HepG2 (cell line): ENCODE data around the gene RAP1A. TPM values are rescaled to one million over a fixed set of nuclear protein-coding genes. Genes with fewer than 3 reads are reported as not detected.

Experiments
- ATAC-seq: fragments of 200-7000 bp; cut with Tn5 transposase; 3 replicates; pipeline ENCODE4 v1.9.1; 2020; ENCODE audit warnings: mild to moderate bottlenecking, moderate library complexity
- BruUV-seq: library from RNA; stranded (reverse); fragments of 400-500 nt; replicated peaks from 2 replicates; lab custom pipeline; 2021; lab: Mats Ljungman, UMichigan
- CTCF ChIA-PET: fragments of 300-600 bp; formaldehyde crosslinking; extraction: SDS; loops from one replicate; lab custom pipeline; 2021; ENCODE audit warnings: low total read pairs, inconsistent platforms, low intra/inter-chr PET ratio; lab: Yijun Ruan, JAX
- POLR2A ChIA-PET: fragments of 350-600 bp; sonication (Branson Sonifier 250); formaldehyde crosslinking; loops from one replicate; lab custom pipeline; 2020; ENCODE audit warnings: antibody characterized with exemption, inconsistent platforms; lab: Yijun Ruan, JAX
- DNase-seq: peaks from one replicate; pipeline ENCODE4 v3.0.0-alpha.2; 2015; ENCODE audit warnings: low spot score
- FAIRE-seq: peaks from 3 replicates; lab custom pipeline; 2011; peaks lifted over from hg19 to GRCh38; lab: Jason Lieb, UNC
- H2AFZ ChIP-seq: one replicate; pipeline ENCODE4 v1.6.1; 2011; ENCODE audit warnings: low read length, inconsistent platforms
- H3K27ac ChIP-seq: fragments of 300-600 bp; 3 replicates; pipeline ENCODE4 v1.8.0; 2011; ENCODE audit warnings: mixed run types, mild to moderate bottlenecking, mixed read lengths, low read length, inconsistent platforms; ENCODE audit not compliant: insufficient read depth; ENCODE audit errors: extremely low read length
- H3K27me3 ChIP-seq, 2 experiments: fragments of 200-600 bp in 1 of 2; 2 replicates in 1 of 2; 3 replicates in 1 of 2; pipeline versions ENCODE4 v1.6.0 to v1.8.0; 2011; ENCODE audit warnings: low read length in 2 of 2, mild to moderate bottlenecking in 2 of 2, moderate library complexity in 2 of 2, inconsistent platforms in 1 of 2; ENCODE audit not compliant: insufficient read depth in 2 of 2, control insufficient read depth in 1 of 2
- H3K36me3 ChIP-seq, 2 experiments: fragments of 200-600 bp in 1 of 2; replicated peaks in 1 of 2; 2 replicates in 1 of 2; 3 replicates in 1 of 2; pipeline versions ENCODE4 v1.5.1 to v1.8.0; 2011; ENCODE audit warnings: low read length in 2 of 2, inconsistent platforms in 1 of 2; ENCODE audit not compliant: insufficient read depth in 2 of 2, control insufficient read depth in 1 of 2
- H3K4me1 ChIP-seq: 2 replicates; pipeline ENCODE4 v1.5.1; 2012; ENCODE audit warnings: low read length, inconsistent platforms; ENCODE audit not compliant: insufficient read depth
- H3K4me2 ChIP-seq: 2 replicates; pipeline ENCODE4 v1.6.0; 2011; ENCODE audit warnings: low read depth, low read length, inconsistent platforms
- H3K4me3 ChIP-seq, 3 experiments: fragments of 200-600 bp in 1 of 3; sonication (generic), shearing (Covaris generic) in 1 of 3; replicated peaks in 1 of 3; 2 replicates each; pipeline ENCODE4 v1.5.1; 2011 to 2016; ENCODE audit warnings: low read length in 3 of 3, inconsistent platforms in 2 of 3, low read depth in 2 of 3, mild to moderate bottlenecking in 2 of 3, control low read depth in 1 of 3, mixed read lengths in 1 of 3; ENCODE audit not compliant: insufficient read depth in 1 of 3
- H3K79me2 ChIP-seq: one replicate; pipeline ENCODE4 v1.6.1; 2011; ENCODE audit warnings: low read length, inconsistent platforms; ENCODE audit not compliant: insufficient read depth
- H3K9ac ChIP-seq: 2 replicates; pipeline ENCODE4 v1.6.0; 2011; ENCODE audit warnings: mild to moderate bottlenecking, low read depth, low read length, inconsistent platforms; ENCODE audit not compliant: insufficient read depth
- H3K9me3 ChIP-seq: 2 replicates; pipeline ENCODE4 v1.5.1; 2012; ENCODE audit warnings: mild to moderate bottlenecking, low read length
- H4K20me1 ChIP-seq: 2 replicates; pipeline ENCODE4 v1.6.0; 2011; ENCODE audit warnings: inconsistent platforms, mild to moderate bottlenecking, low read length, moderate library complexity; ENCODE audit not compliant: insufficient read depth
- ASH2L ChIP-seq: fragments of 300-600, 200-600 bp; sonication (generic); IDR thresholded peaks from 2 replicates; pipeline ENCODE4 v1.7.0; 2017; ENCODE audit warnings: low read depth, mild to moderate bottlenecking, moderate library complexity, mixed read lengths, low read length; ENCODE audit not compliant: insufficient read length
- ATF7 ChIP-seq, 2 experiments: fragments of 450-650 bp in 1 of 2; sonication (generic) in 1 of 2; formaldehyde crosslinking in 1 of 2; IDR thresholded peaks; 2 replicates each; pipeline versions ENCODE4 v1.4.0 to v1.6.1; 2016 to 2020; ENCODE audit warnings: antibody characterized with exemption in 1 of 2, mild to moderate bottlenecking in 1 of 2, missing genetic modification reagents in 1 of 2
- CHD4 ChIP-seq: fragments of 200-600 bp; sonication (generic); IDR thresholded peaks from 2 replicates; pipeline ENCODE4 v1.7.0; 2017; ENCODE audit warnings: mild to moderate bottlenecking, low read length, borderline replicate concordance
- EEA1 ChIP-seq: sonication (generic); formaldehyde crosslinking; IDR thresholded peaks from 2 replicates; pipeline ENCODE4 v1.5.1; 2020; ENCODE audit warnings: mild to moderate bottlenecking, missing genetic modification reagents, borderline replicate concordance
- KLF13 ChIP-seq: sonication (generic); formaldehyde crosslinking; IDR thresholded peaks from 2 replicates; pipeline ENCODE4 v1.4.0; 2020; ENCODE audit warnings: mild to moderate bottlenecking, missing genetic modification reagents
- MLLT10 ChIP-seq: sonication (generic); formaldehyde crosslinking; IDR thresholded peaks from 2 replicates; pipeline ENCODE4 v1.4.0; 2020; ENCODE audit warnings: missing genetic modification reagents
- ZFYVE20 ChIP-seq: sonication (generic); formaldehyde crosslinking; IDR thresholded peaks from 2 replicates; pipeline ENCODE4 v1.8.0; 2023; ENCODE audit warnings: low read depth, mild to moderate bottlenecking, moderate library complexity, missing genetic modification reagents, borderline replicate concordance
- ZNF30 ChIP-seq: sonication (generic); formaldehyde crosslinking; IDR thresholded peaks from 2 replicates; pipeline ENCODE4 v1.5.0; 2020; ENCODE audit warnings: mild to moderate bottlenecking, missing genetic modification reagents
- ZNF598 ChIP-seq: sonication (generic); formaldehyde crosslinking; IDR thresholded peaks from 2 replicates; pipeline ENCODE4 v1.5.1; 2020; ENCODE audit warnings: mild to moderate bottlenecking, missing genetic modification reagents, borderline replicate concordance
- ZNF629 ChIP-seq: sonication (generic); formaldehyde crosslinking; conservative IDR thresholded peaks from 2 replicates; pipeline ENCODE4 v1.5.0; 2020; ENCODE audit warnings: missing genetic modification reagents
- WGBS: methylation state at CpG from one replicate; pipeline ENCODE4 v1.1.6; 2017; ENCODE audit warnings: low lambda C conversion rate; 5-methylcytosine and 5-hydroxymethylcytosine counted together
- in situ Hi-C: cut with HindIII; loops from 2 replicates; pipeline ENCODE4 v1.10.0; 2017; ENCODE audit warnings: low pct_unique_long_range_greater_than_20kb; ENCODE audit not compliant: extremely low pct_ligation_motif_present
- intact Hi-C: fragments of 100-400 bp; cut with micrococcal nuclease; formaldehyde crosslinking; loops from one replicate; pipeline ENCODE4 v1.10.0; 2022; ENCODE audit not compliant: unreplicated experiment
- polyA plus RNA-seq, 8 experiments: library from polyadenylated mRNA; depleted of rRNA in 3 of 8; stranded (reverse) in 7 of 8; unstranded in 1 of 8; fragments of >200 nt; fragmentation: Illumina TruSeq in 4 of 8; extraction: Trizol in 4 of 8; gene quantifications; 2 replicates each; pipeline versions ENCODE4 v1.2.1 to v1.2.3, GENCODE V29; 2011 to 2016; ENCODE audit warnings: low read depth in 4 of 8, missing spikeins in 1 of 8, mixed read lengths in 1 of 8; ENCODE audit not compliant: insufficient read depth in 1 of 8
- total RNA-seq, 5 experiments: library from RNA; depleted of rRNA; stranded (reverse); fragments of >200 nt; fragmentation: Illumina TruSeq; extraction: Trizol; gene quantifications; 2 replicates each; pipeline ENCODE4 v1.2.3, GENCODE V29; 2016; ENCODE audit warnings: low read depth in 1 of 5
- TF ChIP-seq, protein P1 (sequence below): sonication (generic); formaldehyde crosslinking; IDR thresholded peaks from 2 replicates; pipeline ENCODE4 v1.5.0; 2020; ENCODE audit warnings: mild to moderate bottlenecking, missing genetic modification reagents, borderline replicate concordance

The RAP1A gene
- total and polyA plus RNA-seq, 2 of the 13 experiments (the other 11 are each of a cell fraction or from before 2014, with no cell fraction given), result 19.0 to 20.7 TPM

DNA sequence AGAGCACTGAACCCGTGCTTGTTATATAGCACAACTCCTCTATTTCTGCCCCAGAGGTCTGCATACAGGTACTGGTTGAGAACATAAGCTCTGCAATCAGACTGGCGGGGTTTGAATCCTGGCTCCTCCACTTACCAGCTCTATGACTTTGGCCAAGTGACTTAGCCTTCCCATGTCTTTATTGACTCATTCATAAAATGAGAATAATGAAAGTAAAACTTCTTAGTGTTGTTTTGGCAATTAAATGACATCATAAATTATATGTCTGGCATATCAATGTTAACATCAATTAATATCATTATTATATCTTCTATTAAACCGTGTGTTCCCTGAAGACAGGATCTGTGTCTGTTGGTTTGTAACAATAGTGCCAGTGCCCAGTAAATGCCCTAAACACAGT, 115.3 kb downstream of the RAP1A start:
- Histone ChIP-seq H3K4me2 (no peak overlapping the region), H2AFZ (no peak overlapping the region), H3K27ac (peak overlapping the region; percentile 82), H3K4me3 (no peak overlapping the region), H3K9ac (peak overlapping the region; percentile 68; the same call in 1 of the 2 replicates), H4K20me1 (no peaks in the 10 kb centered on the region), H3K4me1 (peaks cover 95% of the 10 kb centered on the region), H3K79me2 (peaks cover 18% of the 10 kb centered on the region), H3K36me3 (no peaks in the 10 kb centered on the region), H3K9me3 (no peaks in the 10 kb centered on the region), H3K27me3 (no peaks in the 10 kb centered on the region)
- ATAC-seq (no peak), FAIRE-seq (no peak), DNase-seq (no peak)
- WGBS, result 91% methylated on average over 3 of the region's 3 CpGs
- ChIA-PET CTCF (no interaction called here), POLR2A (interaction anchor here (0.6 kb wide), 1 partner anchor 25 kb away, joined by 3 read pairs; no protein-coding TSS in a partner anchor)
- in situ Hi-C loops (no loop called here), intact Hi-C loops (no loop called here)
- no TSS peak for BruUV-seq
- TF ChIP-seq ATF7 (IDR thresholded peaks at IDR 0.05) (peak; percentile 48; the same call in 1 of the 2 replicates), ATF7 (CRISPR knock-in tag; IDR thresholded peaks at IDR 0.05) (no peak)
- TF ChIP-seq, protein P1, sequence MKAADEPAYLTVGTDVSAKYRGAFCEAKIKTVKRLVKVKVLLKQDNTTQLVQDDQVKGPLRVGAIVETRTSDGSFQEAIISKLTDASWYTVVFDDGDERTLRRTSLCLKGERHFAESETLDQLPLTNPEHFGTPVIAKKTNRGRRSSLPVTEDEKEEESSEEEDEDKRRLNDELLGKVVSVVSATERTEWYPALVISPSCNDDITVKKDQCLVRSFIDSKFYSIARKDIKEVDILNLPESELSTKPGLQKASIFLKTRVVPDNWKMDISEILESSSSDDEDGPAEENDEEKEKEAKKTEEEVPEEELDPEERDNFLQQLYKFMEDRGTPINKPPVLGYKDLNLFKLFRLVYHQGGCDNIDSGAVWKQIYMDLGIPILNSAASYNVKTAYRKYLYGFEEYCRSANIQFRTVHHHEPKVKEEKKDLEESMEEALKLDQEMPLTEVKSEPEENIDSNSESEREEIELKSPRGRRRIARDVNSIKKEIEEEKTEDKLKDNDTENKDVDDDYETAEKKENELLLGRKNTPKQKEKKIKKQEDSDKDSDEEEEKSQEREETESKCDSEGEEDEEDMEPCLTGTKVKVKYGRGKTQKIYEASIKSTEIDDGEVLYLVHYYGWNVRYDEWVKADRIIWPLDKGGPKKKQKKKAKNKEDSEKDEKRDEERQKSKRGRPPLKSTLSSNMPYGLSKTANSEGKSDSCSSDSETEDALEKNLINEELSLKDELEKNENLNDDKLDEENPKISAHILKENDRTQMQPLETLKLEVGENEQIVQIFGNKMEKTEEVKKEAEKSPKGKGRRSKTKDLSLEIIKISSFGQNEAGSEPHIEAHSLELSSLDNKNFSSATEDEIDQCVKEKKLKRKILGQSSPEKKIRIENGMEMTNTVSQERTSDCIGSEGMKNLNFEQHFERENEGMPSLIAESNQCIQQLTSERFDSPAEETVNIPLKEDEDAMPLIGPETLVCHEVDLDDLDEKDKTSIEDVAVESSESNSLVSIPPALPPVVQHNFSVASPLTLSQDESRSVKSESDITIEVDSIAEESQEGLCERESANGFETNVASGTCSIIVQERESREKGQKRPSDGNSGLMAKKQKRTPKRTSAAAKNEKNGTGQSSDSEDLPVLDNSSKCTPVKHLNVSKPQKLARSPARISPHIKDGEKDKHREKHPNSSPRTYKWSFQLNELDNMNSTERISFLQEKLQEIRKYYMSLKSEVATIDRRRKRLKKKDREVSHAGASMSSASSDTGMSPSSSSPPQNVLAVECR (CRISPR knock-in tag), result no peak

DNA sequence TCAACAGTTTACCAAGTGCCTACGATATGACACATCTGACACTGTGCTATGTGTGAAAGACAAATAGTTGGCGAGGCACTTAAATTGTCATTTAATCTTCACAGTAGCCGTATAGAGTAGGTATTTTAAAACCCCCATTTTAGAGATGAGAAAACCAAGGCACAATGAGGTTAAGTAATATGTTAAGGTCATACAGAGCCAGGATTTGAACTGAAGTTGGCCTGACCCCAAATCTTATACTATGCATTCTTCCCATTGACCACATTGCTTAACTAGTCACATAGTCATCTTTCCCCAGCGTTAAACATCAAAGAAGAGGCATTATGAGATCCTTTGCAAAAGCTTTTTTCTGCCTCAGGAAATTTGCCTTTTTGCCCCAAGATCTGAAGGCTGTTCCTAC, 115.7 kb downstream of the RAP1A start:
- WGBS, result 90% methylated on average over 4 of the region's 4 CpGs
- Histone ChIP-seq H3K27ac (no peak overlapping the region), H3K4me1 (peaks cover 95% of the 10 kb centered on the region), H3K9me3 (no peaks in the 10 kb centered on the region), H2AFZ (no peak overlapping the region), H3K79me2 (peaks cover 18% of the 10 kb centered on the region), H3K4me3 (no peak overlapping the region), H3K9ac (no peak overlapping the region), H3K36me3 (no peaks in the 10 kb centered on the region), H4K20me1 (no peaks in the 10 kb centered on the region), H3K27me3 (no peaks in the 10 kb centered on the region), H3K4me2 (no peak overlapping the region)
- ATAC-seq (no peak), DNase-seq (no peak), FAIRE-seq (no peak)
- in situ Hi-C loops, result no loop called here
- ChIA-PET POLR2A (no interaction called here), CTCF (no interaction called here)
- TF ChIP-seq CHD4, result 0 out of 2 replicates have a peak, but pooled peaks have one; percentile 34
- TF ChIP-seq ZNF598, result no peak
- TF ChIP-seq KLF13 (CRISPR knock-in tag), result no peak
- no peak for TF ChIP-seq MLLT10 (CRISPR knock-in tag)
- no peak for TF ChIP-seq ASH2L
- no peak for TF ChIP-seq ZNF30 (CRISPR knock-in tag)
- no peak for TF ChIP-seq EEA1 (CRISPR knock-in tag)
- no peak for TF ChIP-seq ZFYVE20
- TF ChIP-seq ZNF629, result peak; percentile 65
- intact Hi-C loops, result no loop called here
- BruUV-seq, result no TSS peak
